Measurements from ENCODE around the gene IFT88.

GRCh38 chr13:20738616-20739015 is 171.7 kb downstream of the IFT88 start:
- TF ChIP-seq, protein P1, sequence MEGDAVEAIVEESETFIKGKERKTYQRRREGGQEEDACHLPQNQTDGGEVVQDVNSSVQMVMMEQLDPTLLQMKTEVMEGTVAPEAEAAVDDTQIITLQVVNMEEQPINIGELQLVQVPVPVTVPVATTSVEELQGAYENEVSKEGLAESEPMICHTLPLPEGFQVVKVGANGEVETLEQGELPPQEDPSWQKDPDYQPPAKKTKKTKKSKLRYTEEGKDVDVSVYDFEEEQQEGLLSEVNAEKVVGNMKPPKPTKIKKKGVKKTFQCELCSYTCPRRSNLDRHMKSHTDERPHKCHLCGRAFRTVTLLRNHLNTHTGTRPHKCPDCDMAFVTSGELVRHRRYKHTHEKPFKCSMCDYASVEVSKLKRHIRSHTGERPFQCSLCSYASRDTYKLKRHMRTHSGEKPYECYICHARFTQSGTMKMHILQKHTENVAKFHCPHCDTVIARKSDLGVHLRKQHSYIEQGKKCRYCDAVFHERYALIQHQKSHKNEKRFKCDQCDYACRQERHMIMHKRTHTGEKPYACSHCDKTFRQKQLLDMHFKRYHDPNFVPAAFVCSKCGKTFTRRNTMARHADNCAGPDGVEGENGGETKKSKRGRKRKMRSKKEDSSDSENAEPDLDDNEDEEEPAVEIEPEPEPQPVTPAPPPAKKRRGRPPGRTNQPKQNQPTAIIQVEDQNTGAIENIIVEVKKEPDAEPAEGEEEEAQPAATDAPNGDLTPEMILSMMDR (IDR thresholded peaks at IDR 0.05), result no peak
- TF ChIP-seq POLR2A (IDR thresholded peaks at IDR 0.05), result no peak

All from heart left ventricle (tissue), 13 donors.